GM12801 (cell line): ENCODE data around the gene GAREM2.

Experiments used
- TF ChIP-seq, protein P1 (sequence below): IDR thresholded peaks from one replicate; pipeline ENCODE4 v1.5.1; 2011; ENCODE audit warnings: control low read depth; ENCODE audit not compliant: insufficient read length; ENCODE audit errors: extremely low read depth

Gene GAREM2

DNA sequence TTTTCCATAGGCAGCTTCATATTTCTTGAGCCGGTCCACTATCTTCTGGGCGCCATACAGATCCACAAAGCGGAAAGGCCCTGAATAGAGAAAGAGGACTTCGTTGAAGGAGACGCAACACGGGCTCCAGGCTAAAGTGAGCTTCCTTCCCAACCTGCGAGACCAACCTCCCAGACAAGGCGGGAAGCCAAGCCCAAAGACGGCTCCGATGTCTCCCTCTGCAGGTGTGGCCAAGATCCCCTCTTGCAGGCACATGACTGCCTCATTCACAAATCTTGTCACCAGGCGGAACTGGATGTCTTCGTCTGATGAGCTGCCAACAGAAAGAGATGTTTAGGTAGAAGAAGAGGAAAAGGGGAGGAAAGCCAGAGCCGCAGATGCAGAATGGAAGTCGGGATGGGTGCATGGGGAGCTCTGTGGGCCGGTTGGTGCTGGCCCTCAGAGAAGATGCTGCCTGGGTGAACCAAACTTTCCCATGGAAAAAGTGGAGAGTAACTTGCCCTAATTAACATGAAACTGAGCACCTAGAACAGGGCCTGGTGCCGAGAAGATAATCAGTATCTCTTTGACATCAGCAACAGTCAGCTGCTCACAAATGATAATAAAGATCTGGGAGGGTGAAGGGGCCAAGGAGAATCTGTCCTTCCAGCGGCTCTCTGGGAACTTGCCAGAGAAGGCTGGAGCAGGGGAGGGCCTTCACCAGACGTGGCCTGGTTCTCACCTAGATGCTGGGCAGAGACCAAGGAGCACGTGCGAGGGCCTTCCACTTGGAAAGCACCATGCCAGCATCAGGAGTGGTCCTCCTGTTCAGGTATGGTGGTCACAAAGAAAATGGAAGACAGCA, 18.6 kb downstream of the GAREM2 start:
- TF ChIP-seq, protein P1, sequence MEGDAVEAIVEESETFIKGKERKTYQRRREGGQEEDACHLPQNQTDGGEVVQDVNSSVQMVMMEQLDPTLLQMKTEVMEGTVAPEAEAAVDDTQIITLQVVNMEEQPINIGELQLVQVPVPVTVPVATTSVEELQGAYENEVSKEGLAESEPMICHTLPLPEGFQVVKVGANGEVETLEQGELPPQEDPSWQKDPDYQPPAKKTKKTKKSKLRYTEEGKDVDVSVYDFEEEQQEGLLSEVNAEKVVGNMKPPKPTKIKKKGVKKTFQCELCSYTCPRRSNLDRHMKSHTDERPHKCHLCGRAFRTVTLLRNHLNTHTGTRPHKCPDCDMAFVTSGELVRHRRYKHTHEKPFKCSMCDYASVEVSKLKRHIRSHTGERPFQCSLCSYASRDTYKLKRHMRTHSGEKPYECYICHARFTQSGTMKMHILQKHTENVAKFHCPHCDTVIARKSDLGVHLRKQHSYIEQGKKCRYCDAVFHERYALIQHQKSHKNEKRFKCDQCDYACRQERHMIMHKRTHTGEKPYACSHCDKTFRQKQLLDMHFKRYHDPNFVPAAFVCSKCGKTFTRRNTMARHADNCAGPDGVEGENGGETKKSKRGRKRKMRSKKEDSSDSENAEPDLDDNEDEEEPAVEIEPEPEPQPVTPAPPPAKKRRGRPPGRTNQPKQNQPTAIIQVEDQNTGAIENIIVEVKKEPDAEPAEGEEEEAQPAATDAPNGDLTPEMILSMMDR: no peak

DNA sequence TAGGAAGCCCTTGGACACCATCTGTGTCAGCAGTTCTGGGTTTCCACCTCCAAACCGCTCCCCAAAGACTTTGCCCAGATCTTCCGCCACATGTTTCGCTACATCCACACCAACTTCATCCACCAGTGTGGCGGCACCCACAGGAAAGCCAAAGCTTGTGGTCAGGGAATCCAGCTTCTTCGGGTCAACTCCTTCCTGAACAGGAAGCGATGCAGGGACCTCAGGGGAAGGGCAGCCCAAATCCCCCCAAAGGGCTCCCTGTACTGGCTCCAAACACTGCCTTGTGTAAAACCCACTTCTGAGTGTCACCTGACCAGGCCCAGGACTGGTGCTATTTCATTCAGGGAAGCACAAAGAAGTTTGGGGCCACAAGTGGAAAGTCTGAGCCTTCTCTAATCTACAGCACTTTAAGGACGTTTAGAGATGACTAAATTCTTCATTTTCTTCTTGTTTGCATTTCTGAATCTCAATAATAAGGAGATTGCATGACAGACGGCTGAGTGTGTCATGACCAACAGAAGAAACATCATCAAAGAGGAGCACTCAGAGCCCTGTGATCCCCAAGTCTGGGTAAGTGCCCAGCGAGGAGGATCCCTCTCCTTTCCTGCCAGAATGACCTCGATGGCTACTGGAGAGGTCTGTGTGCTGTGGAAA, 20.8 kb downstream of the GAREM2 start:
- TF ChIP-seq, protein P1: no peak

DNA sequence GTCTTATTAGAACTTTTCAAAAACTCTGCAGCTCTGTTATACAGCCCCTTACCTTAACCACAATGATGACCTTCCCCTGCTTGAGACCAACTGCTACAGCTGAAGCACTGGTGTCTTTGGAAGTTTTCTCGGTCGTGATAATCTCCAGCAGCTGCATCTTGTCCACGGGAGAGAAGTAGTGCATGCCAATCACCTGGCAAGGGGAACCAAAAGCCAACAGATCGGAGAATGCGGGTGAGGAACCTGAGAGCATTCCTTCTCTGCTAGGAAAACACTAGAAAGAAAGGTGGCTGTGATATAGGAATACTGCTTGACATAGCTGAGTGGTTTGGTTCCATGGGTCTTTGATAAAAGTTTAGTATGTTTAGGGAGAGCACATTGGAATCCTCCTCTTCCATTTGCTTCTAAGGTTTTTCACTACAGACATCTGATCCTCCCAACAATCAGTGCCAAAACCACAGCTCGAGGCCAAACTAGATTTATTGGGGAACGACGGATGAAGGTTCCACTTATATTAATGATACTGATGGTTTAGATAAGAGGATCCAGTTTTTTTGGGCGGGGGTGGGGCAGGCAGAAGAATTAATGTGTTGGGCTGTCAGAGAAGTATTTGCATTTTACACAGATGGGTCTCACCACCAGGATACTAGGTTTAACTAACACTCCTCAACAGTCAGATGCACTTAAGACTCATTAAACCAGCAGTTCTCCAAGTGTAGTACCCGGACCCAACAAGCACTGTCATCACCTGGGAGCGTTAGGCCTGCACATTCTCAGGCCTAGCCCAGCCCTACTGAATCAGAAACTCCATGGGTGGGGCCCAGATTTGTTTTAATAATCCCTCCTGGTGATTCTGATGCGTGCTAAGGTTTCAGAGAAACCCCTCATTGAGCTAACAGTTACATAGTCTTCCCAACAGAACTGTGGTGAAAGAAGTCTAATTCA, 22.4 kb downstream of the GAREM2 start:
- TF ChIP-seq, protein P1: no peak

DNA sequence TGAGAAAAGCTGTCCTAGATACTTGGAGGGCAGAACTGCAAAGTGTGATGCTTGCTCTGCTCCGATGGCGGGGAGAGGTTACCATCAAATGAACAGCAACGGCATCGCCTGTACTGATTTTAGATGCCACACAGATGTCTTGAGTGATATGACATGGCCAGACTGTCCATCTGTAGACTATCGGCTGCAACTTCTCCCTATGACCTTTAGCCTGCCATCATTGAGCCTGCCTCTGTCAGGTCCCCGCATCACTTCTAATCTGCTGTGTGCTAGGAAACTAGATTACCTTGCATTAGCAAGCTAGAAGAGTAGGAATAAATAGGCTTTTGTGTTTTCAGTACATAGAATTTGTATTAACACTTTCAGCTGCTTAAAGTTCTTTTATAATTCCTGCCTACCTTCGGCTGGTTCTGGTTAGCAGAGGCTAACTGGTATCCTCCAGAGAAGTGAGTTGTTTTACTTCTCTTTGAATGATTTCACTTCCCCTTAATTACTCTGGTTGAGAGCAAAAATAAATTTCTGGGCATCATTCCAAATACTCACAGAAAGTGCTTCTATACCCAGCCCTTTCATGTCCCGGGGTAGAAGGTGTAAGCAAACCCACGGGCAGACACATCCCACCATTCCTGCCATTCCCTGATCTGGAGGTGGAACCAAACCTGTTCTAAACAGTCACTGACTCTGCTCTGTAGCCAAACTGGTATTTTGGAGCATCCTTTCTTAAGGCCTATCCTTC, 24.0 kb downstream of the GAREM2 start:
- TF ChIP-seq, protein P1: no peak

DNA sequence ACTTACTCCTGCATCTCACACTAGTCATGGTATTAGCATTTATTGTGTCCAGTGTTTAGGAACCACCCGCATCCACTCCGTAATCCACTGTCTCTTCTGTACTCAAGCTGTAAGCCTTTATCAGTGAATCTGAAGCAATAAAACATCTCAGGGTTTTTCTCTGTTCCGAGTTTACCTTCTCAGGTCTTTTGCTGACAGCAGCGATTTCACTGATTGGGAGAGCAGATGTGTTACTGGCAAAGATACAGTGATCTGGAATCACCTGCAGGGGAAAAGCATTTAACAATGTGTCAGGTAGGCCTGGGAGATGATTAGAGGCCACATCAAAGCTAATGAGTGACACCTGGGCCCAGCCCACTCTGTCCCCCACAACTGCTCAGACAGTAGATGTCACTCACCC, 24.6 kb downstream of the GAREM2 start:
- TF ChIP-seq, protein P1: no peak

DNA sequence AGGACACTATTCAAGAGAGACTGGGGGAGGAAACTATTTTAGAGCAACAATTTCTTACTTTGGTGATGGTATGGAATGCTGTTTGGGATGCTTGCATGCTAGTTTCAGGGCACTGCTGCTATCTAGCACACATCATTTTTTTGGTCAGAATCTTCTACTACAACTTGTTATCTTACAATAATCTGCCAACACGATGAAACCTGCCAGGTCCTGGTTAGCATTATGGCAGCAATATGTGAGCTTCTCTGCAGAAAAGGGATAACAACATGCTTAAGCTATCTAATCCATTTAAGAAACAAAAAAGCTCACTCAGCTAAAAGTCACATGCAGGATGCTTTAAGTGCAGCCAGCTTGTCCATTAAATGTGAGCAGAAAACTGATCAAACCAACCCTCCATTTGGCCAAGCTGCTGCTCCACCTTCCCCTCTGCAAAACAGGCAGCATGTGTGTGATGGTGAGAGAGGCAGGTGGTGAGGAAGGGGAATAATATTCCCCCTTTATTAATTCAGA, 30.1 kb downstream of the GAREM2 start:
- TF ChIP-seq, protein P1: no peak
